SKM-1 (cell line): Measurements from ENCODE around the gene BCL7B.
"Not testable (repeated sequence)": the region's sequence is repeated elsewhere in the genome, so short reads cannot be mapped to it uniquely, and the experiment has no call there.

Experiments
- DNase-seq: peaks from one replicate; lab custom pipeline; 2025; ENCODE audit not compliant: unreplicated experiment; lab: John Stamatoyannopoulos, UW

Gene BCL7B

GRCh38 chr7:73537051-73537450 is 20.4 kb downstream of the BCL7B start:
- no peak for DNase-seq

GRCh38 chr7:73536479-73536878 is 21.0 kb downstream of the BCL7B start:
- no peak for DNase-seq

GRCh38 chr7:73535918-73536317 is 21.6 kb downstream of the BCL7B start:
- DNase-seq: not testable (repeated sequence)

- no peak for DNase-seq
These were observed 23.7 kb downstream of the BCL7B start for GRCh38 chr7:73533742-73534141.

- DNase-seq: no peak
These were observed 25.3 kb downstream of the BCL7B start for GRCh38 chr7:73532224-73532623.

- DNase-seq: no peak
These were observed 26.7 kb downstream of the BCL7B start for GRCh38 chr7:73530800-73531199.

- no peak for DNase-seq
These were observed 30.3 kb downstream of the BCL7B start for GRCh38 chr7:73526896-73527821.

- DNase-seq: not testable (repeated sequence)
These were observed 31.4 kb downstream of the BCL7B start for GRCh38 chr7:73526158-73526494.

- peak; percentile 95 for DNase-seq
These were observed 35.2 kb downstream of the BCL7B start, which contains the start of gene BAZ1B for GRCh38 chr7:73522105-73522872. Gene BAZ1B, minus strand, starts transcription at chr7:73522293. Its CDS starts 360 bp downstream, at chr7:73521933.

- DNase-seq: peak; percentile 49
These were observed 35.8 kb downstream of the BCL7B start for GRCh38 chr7:73521636-73522104.

GRCh38 chr7:73520673-73521635 is 36.5 kb downstream of the BCL7B start:
- DNase-seq: no peak

- no peak for DNase-seq
These were observed 37.4 kb downstream of the BCL7B start for GRCh38 chr7:73519867-73520672.

- DNase-seq: no peak
These were observed 39.0 kb downstream of the BCL7B start for GRCh38 chr7:73518470-73518869.

GRCh38 chr7:73517241-73517995 is 40.1 kb downstream of the BCL7B start:
- no peak for DNase-seq

GRCh38 chr7:73515178-73515577 is 42.3 kb downstream of the BCL7B start:
- DNase-seq: no peak

- DNase-seq: no peak
These were observed 45.3 kb downstream of the BCL7B start for GRCh38 chr7:73512018-73512780.

- DNase-seq: no peak
These were observed 48.0 kb downstream of the BCL7B start for GRCh38 chr7:73509463-73509862.

- DNase-seq: no peak
These were observed 49.9 kb downstream of the BCL7B start for GRCh38 chr7:73507556-73507955.
